ACC112 (cell line): ENCODE results near the gene PCSK4.

Experiments used
- H2AFZ ChIP-seq: fragments of 200-600 bp; sonication (generic); one replicate; pipeline ENCODE4 v1.6.0; 2017; ENCODE audit warnings: antibody characterized with exemption, low read length; ENCODE audit not compliant: unreplicated experiment
- H3K27ac ChIP-seq: fragments of 200-600 bp; sonication (generic); 2 replicates; pipeline ENCODE4 v1.5.1; 2014; ENCODE audit warnings: low read depth, mild to moderate bottlenecking, antibody characterized with exemption, low read length, moderate library complexity
- H3K27me3 ChIP-seq: fragments of 200-600 bp; sonication (generic); 2 replicates; pipeline ENCODE4 v1.6.1; 2014; ENCODE audit warnings: mild to moderate bottlenecking, antibody characterized with exemption, low read length, moderate library complexity, mixed read lengths; ENCODE audit not compliant: insufficient read depth
- H3K36me3 ChIP-seq: fragments of 200-600 bp; sonication (generic); 2 replicates; pipeline ENCODE4 v1.6.1; 2016; ENCODE audit warnings: mild to moderate bottlenecking, antibody characterized with exemption, low read length, moderate library complexity, mixed read lengths; ENCODE audit not compliant: insufficient read depth
- H3K4me1 ChIP-seq: fragments of 200-600 bp; sonication (generic); one replicate; pipeline ENCODE4 v1.6.1; 2016; ENCODE audit warnings: low read length, mixed read lengths; ENCODE audit not compliant: insufficient read depth, unreplicated experiment, control insufficient read depth
- H3K4me3 ChIP-seq: fragments of 200-600 bp; sonication (generic); 2 replicates; pipeline ENCODE4 v1.5.1; 2014; ENCODE audit warnings: mild to moderate bottlenecking, low read depth, low read length
- H3K79me2 ChIP-seq: fragments of 200-600 bp; sonication (generic); one replicate; pipeline ENCODE4 v1.6.0; 2016; ENCODE audit warnings: low read length; ENCODE audit not compliant: control insufficient read depth, unreplicated experiment, insufficient read depth

PCSK4 gene

GRCh38 chr19:1495051-1495798 is 5.1 kb upstream of the PCSK4 start:
- H3K27ac ChIP-seq, result no peak overlapping the region
- no peaks in the 10 kb centered on the region for H3K36me3 ChIP-seq
- H3K4me3 ChIP-seq, result no peak overlapping the region
- no peak overlapping the region for H2AFZ ChIP-seq
- no peaks in the 10 kb centered on the region for H3K4me1 ChIP-seq
- H3K27me3 ChIP-seq, result peaks cover 6% of the 10 kb centered on the region; the same call in 1 of the 2 replicates
- H3K79me2 ChIP-seq, result no peaks in the 10 kb centered on the region

DNA sequence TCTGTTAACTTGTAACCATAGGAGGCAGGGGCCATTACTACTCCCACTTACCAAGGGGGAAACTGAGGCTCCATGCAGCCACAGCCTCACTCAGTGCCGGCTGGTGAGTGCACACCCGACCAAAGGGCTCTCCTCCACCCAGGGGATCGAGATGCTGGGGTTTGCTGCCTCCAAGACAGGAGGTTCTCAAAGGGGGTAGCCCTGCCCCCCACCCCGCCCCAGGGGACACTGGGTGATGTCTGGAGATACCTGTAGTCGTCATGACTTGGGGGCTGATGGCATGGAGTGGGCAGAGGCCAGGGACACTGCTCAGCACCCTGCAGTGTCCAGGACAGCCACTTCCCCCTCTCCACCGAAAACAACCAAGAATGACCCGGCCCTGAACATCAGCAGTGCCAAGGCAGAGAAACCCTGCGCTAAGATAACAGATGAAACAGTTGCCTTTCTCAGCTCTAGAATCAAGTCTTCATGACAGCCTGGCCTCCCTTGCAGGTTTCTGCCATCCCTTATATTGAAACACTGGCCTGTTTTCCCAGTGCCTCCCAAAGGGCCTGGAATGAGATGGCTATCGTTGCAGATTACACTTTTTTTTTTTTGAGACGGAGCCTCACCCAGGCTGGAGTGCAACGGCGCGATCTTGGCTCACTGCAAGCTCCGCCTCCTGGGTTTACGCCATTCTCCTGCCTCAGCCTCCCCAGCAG is 4.1 kb upstream of the PCSK4 start:
- no peaks in the 10 kb centered on the region for H3K79me2 ChIP-seq
- H3K27me3 ChIP-seq, result peaks cover 6% of the 10 kb centered on the region; the same call in 1 of the 2 replicates
- H3K4me3 ChIP-seq, result no peak overlapping the region
- H3K27ac ChIP-seq, result no peak overlapping the region
- no peaks in the 10 kb centered on the region for H3K4me1 ChIP-seq
- H2AFZ ChIP-seq, result no peak overlapping the region
- H3K36me3 ChIP-seq, result no peaks in the 10 kb centered on the region

DNA sequence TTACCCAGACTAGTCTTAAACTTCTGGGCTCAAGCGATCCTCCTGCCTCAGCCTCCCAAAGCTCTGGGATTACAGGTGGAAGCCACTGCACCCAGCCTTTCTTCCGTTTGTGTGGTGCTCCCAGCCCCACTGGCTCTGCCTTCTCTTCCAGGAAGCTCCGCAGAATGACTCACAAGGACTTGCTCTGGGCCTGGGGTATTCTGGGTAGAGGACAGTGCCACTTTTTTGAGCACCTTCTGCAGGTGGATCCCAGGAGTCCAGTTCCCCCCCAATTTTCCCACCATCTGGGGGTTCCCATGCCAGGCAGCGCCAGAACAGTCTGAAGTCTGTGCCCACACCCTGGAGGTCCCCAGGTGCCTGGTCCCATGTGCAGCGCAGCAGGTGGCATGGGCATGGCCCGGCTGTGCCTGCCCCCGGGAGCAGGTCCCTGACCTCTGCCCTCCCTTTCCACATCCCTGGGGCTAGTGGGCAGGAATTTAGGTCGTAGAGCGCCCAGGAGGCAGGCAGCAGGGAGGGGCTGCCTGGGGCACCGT is 2.4 kb upstream of the PCSK4 start:
- Histone ChIP-seq H3K27me3 (peaks cover 6% of the 10 kb centered on the region; the same call in 1 of the 2 replicates), H3K79me2 (no peaks in the 10 kb centered on the region), H3K4me3 (no peak overlapping the region), H3K4me1 (no peaks in the 10 kb centered on the region), H3K27ac (no peak overlapping the region), H3K36me3 (no peaks in the 10 kb centered on the region), H2AFZ (no peak overlapping the region)

DNA sequence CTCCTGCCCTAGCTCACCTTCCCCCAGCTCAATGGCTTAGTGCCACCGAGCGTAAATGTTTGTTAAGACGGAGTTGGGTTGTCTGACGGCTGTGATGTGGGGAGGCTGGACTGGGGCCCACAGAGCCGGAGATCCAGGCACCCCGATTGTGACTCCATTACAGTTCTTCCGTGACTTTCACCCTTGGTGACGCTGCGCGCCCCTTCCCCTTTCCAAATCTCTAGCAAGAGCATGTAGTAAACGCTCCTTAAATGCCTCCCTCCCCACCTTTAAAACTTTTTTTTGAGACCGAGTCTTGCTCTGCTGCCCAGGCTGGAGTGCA is 1.7 kb upstream of the PCSK4 start:
- Histone ChIP-seq H2AFZ (no peak overlapping the region), H3K27ac (no peak overlapping the region)

DNA sequence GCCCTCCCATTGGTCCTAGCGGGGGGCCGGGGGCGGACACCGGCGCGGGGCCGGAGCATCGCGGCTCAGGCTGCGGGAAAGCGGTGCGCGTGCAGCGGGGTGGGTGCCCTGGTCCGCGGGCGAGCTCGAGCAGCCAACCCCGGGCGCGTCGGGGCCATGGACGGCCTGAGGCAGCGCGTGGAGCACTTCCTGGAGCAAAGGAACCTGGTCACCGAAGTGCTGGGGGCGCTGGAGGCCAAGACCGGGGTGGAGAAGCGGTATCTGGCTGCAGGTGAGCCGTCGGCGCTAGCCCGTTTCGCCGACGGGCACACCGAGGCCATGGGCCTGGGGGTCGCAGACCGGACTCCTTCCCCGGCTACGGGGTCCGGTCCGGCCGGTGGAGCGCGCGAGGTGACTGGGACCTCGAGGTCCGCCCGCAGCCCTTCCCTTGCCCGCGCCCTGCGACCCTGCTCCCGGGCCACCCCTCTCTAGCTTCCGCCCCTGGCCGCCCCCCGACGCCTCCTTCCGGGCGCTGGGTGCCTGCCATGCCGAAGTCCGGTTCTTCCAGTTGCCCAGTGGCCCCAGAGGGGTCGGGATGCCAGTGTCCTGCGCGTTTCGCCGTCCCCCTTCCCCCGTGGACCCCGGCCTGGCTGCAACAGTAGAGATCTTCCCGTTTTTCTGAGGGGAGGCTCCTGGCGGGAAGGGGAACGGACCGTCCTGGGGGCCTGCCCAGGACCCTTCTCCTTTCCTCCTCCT is 1.1 kb upstream of the PCSK4 start, which contains the start of gene REEP6:
TSS of gene REEP6 (plus strand) at position 68 of the 735 bp plus-strand sequence. CDS start at position 157, 89 bp downstream.
- no peak within 1 kb of the TSS for H2AFZ ChIP-seq
- H3K4me3 ChIP-seq, result peak within 1 kb of the TSS; percentile 73
- no peaks in the 10 kb centered on the region for H3K4me1 ChIP-seq
- H3K27me3 ChIP-seq, result peaks cover 6% of the 10 kb centered on the region; the same call in 1 of the 2 replicates
- no peak within 1 kb of the TSS for H3K27ac ChIP-seq
- H3K36me3 ChIP-seq, result no peaks in the 10 kb centered on the region
- no peaks in the 10 kb centered on the region for H3K79me2 ChIP-seq

More for the DNA sequence above, 1.7 kb upstream of the PCSK4 start:
- no peaks in the 10 kb centered on the region for H3K79me2 ChIP-seq
- no peaks in the 10 kb centered on the region for H3K4me1 ChIP-seq
- H3K27me3 ChIP-seq, result peaks cover 6% of the 10 kb centered on the region; the same call in 1 of the 2 replicates
- no peaks in the 10 kb centered on the region for H3K36me3 ChIP-seq
- no peak overlapping the region; the same call in 1 of the 2 replicates for H3K4me3 ChIP-seq

- Histone ChIP-seq H3K79me2 (no peaks in the 10 kb centered on the region), H3K27me3 (peaks cover 6% of the 10 kb centered on the region; the same call in 1 of the 2 replicates), H3K36me3 (no peaks in the 10 kb centered on the region), H3K4me3 (peak overlapping the region; percentile 73), H2AFZ (no peak overlapping the region), H3K4me1 (no peaks in the 10 kb centered on the region), H3K27ac (no peak overlapping the region)
Measured at GRCh38 chr19:1489463-1490310, 463 bp downstream of the PCSK4 start.

DNA sequence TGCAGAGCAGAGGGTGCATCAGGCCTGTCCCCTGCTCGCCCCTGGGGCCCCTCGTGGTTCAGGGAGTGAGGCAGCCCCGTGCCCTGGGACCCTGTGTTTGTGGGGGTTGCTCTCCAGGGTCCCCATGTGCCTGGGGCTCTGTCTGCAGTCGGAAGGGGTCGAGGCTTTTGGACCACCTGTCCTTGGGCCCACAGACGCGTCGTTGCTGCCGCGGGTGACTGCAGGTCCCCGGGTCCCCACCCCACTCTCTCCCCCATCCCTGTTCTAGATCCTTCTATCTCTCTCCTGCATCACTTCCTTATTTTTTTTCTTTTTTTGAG is 1.9 kb downstream of the PCSK4 start:
- Histone ChIP-seq H3K36me3 (no peaks in the 10 kb centered on the region), H2AFZ (no peak overlapping the region), H3K79me2 (no peaks in the 10 kb centered on the region), H3K4me1 (no peaks in the 10 kb centered on the region), H3K27ac (no peak overlapping the region), H3K27me3 (peaks cover 6% of the 10 kb centered on the region; the same call in 1 of the 2 replicates), H3K4me3 (no peak overlapping the region)

- Histone ChIP-seq H3K36me3 (no peaks in the 10 kb centered on the region), H3K79me2 (no peaks in the 10 kb centered on the region), H3K27ac (no peak overlapping the region), H3K4me3 (no peak overlapping the region), H2AFZ (no peak overlapping the region), H3K27me3 (peaks cover 6% of the 10 kb centered on the region; the same call in 1 of the 2 replicates), H3K4me1 (no peaks in the 10 kb centered on the region)
Measured at GRCh38 chr19:1487576-1488281, 2.4 kb downstream of the PCSK4 start.

GRCh38 chr19:1486720-1487575 is 3.2 kb downstream of the PCSK4 start:
- Histone ChIP-seq H3K27ac (no peak overlapping the region), H3K4me3 (no peak overlapping the region), H3K79me2 (no peaks in the 10 kb centered on the region), H3K27me3 (peaks cover 6% of the 10 kb centered on the region; the same call in 1 of the 2 replicates), H3K4me1 (no peaks in the 10 kb centered on the region), H2AFZ (no peak overlapping the region), H3K36me3 (no peaks in the 10 kb centered on the region)
